HepG2 (cell line): Measurements from ENCODE around the gene HPCAL1. TPM values are rescaled to one million over a fixed set of nuclear protein-coding genes. Genes with fewer than 3 reads are reported as not detected.
A peak's percentile ranks its signal among the peaks of the same experiment; 100 is the strongest.

Source experiments
- CC2D1A ChIP-seq: sonication (generic); formaldehyde crosslinking; IDR thresholded peaks from 2 replicates; pipeline ENCODE4 v1.8.1; 2023; ENCODE audit warnings: mild to moderate bottlenecking, missing genetic modification reagents
- DMTF1 ChIP-seq: sonication (generic); formaldehyde crosslinking; IDR thresholded peaks from 2 replicates; pipeline ENCODE4 v1.4.0; 2020; ENCODE audit warnings: mild to moderate bottlenecking, missing genetic modification reagents
- E2F2 ChIP-seq: sonication (generic); formaldehyde crosslinking; IDR thresholded peaks from 2 replicates; pipeline ENCODE4 v1.4.0; 2020; ENCODE audit warnings: missing genetic modification reagents, borderline replicate concordance
- ETV6 ChIP-seq: sonication (generic); formaldehyde crosslinking; conservative IDR thresholded peaks from 2 replicates; pipeline ENCODE4 v1.4.0; 2020; ENCODE audit warnings: missing genetic modification reagents
- HNRNPL ChIP-seq: fragments of 200-400 bp; formaldehyde crosslinking; IDR thresholded peaks from 2 replicates; pipeline ENCODE4 v1.6.1; 2017; ENCODE audit warnings: mild to moderate bottlenecking, low read depth, low read length
- MIER3 ChIP-seq: IDR thresholded peaks from 2 replicates; pipeline ENCODE4 v1.6.1; 2016; ENCODE audit warnings: missing compliant biosample characterization, borderline replicate concordance
- MTA3 ChIP-seq: sonication (generic); formaldehyde crosslinking; IDR thresholded peaks from 2 replicates; pipeline ENCODE4 v1.4.0; 2020; ENCODE audit warnings: missing genetic modification reagents
- PBX3 ChIP-seq: sonication (generic); formaldehyde crosslinking; IDR thresholded peaks from 2 replicates; pipeline ENCODE4 v1.8.1; 2023; ENCODE audit warnings: missing genetic modification reagents, inconsistent platforms, borderline replicate concordance
- PHB2 ChIP-seq: fragments of 450-650 bp; IDR thresholded peaks from 2 replicates; pipeline ENCODE4 v1.6.1; 2018; ENCODE audit not compliant: partially characterized antibody
- POLR2AphosphoS2 ChIP-seq: IDR thresholded peaks from 2 replicates; pipeline ENCODE4 v1.6.1; 2011; ENCODE audit warnings: low read depth, low read length, improper control_type of control experiment
- SALL2 ChIP-seq: sonication (generic); formaldehyde crosslinking; IDR thresholded peaks from 2 replicates; pipeline ENCODE4 v1.8.1; 2023; ENCODE audit warnings: mild to moderate bottlenecking, missing genetic modification reagents, inconsistent platforms
- SIX4 ChIP-seq: sonication (generic); formaldehyde crosslinking; IDR thresholded peaks from 2 replicates; pipeline ENCODE4 v1.4.0; 2020; ENCODE audit warnings: missing genetic modification reagents
- SRY ChIP-seq: sonication (generic); formaldehyde crosslinking; IDR thresholded peaks from 2 replicates; pipeline ENCODE4 v1.8.0; 2022; ENCODE audit warnings: mild to moderate bottlenecking, missing genetic modification reagents
- TFE3 ChIP-seq: IDR thresholded peaks from 2 replicates; pipeline ENCODE4 v1.6.1; 2016
- ZFYVE20 ChIP-seq: sonication (generic); formaldehyde crosslinking; IDR thresholded peaks from 2 replicates; pipeline ENCODE4 v1.8.0; 2023; ENCODE audit warnings: low read depth, mild to moderate bottlenecking, moderate library complexity, missing genetic modification reagents, borderline replicate concordance
- ZNF253 ChIP-seq: sonication (generic); formaldehyde crosslinking; IDR thresholded peaks from 2 replicates; pipeline ENCODE4 v1.8.0; 2022; ENCODE audit warnings: mild to moderate bottlenecking, missing genetic modification reagents, borderline replicate concordance
- ZNF281 ChIP-seq: sonication (generic); formaldehyde crosslinking; IDR thresholded peaks from 2 replicates; pipeline ENCODE4 v1.4.0; 2020; ENCODE audit warnings: missing genetic modification reagents, borderline replicate concordance
- ZNF430 ChIP-seq: sonication (generic); formaldehyde crosslinking; IDR thresholded peaks from 2 replicates; pipeline ENCODE4 v1.9.0; 2021; ENCODE audit warnings: mild to moderate bottlenecking, missing genetic modification reagents
- polyA plus RNA-seq, 8 experiments: library from polyadenylated mRNA; depleted of rRNA in 3 of 8; stranded (reverse) in 7 of 8; unstranded in 1 of 8; fragments of >200 nt; fragmentation: Illumina TruSeq in 4 of 8; extraction: Trizol in 4 of 8; gene quantifications; 2 replicates each; pipeline versions ENCODE4 v1.2.1 to v1.2.3, GENCODE V29; 2011 to 2016; ENCODE audit warnings: low read depth in 4 of 8, missing spikeins in 1 of 8, mixed read lengths in 1 of 8; ENCODE audit not compliant: insufficient read depth in 1 of 8
- total RNA-seq, 5 experiments: library from RNA; depleted of rRNA; stranded (reverse); fragments of >200 nt; fragmentation: Illumina TruSeq; extraction: Trizol; gene quantifications; 2 replicates each; pipeline ENCODE4 v1.2.3, GENCODE V29; 2016; ENCODE audit warnings: low read depth in 1 of 5

The HPCAL1 gene
- total and polyA plus RNA-seq, 2 of the 13 experiments (the other 11 are each of a cell fraction or from before 2014, with no cell fraction given): 29.5 to 29.9 TPM

- TF ChIP-seq ZNF281 (CRISPR knock-in tag) (0 out of 2 replicates have a peak, but pooled peaks have one; percentile 26), ETV6 (CRISPR knock-in tag) (0 out of 2 replicates have a peak, but pooled peaks have one; percentile 17), PHB2 (no peak), ZNF253 (peak; percentile 34; the same call in 1 of the 2 replicates), ZNF430 (CRISPR knock-in tag) (peak; percentile 65; the same call in 1 of the 2 replicates), PBX3 (CRISPR knock-in tag) (no peak), HNRNPL (peak; percentile 72; the same call in 1 of the 2 replicates), POLR2AphosphoS2 (no peak), DMTF1 (no peak), SALL2 (peak; percentile 26; the same call in 1 of the 2 replicates), ZFYVE20 (CRISPR knock-in tag) (0 out of 2 replicates have a peak, but pooled peaks have one; percentile 48), MTA3 (CRISPR knock-in tag) (no peak), E2F2 (CRISPR knock-in tag) (no peak; the same call in 1 of the 2 replicates), MIER3 (CRISPR knock-in tag) (peak; percentile 58; the same call in 1 of the 2 replicates), TFE3 (CRISPR knock-in tag) (no peak; the same call in 1 of the 2 replicates), CC2D1A (CRISPR knock-in tag) (no peak), SIX4 (CRISPR knock-in tag) (no peak), SRY (CRISPR knock-in tag) (no peak)
Measured at GRCh38 chr2:10300997-10301940, 1.4 kb upstream of the HPCAL1 start (continued).
